Measurements from ENCODE around the gene ARPC1B.

GRCh38 chr7:99339595-99339994 is 34.9 kb upstream of the ARPC1B start:
- no peak for TF ChIP-seq CTCF (IDR thresholded peaks at IDR 0.05; ENCODE audit: low read length)
- TF ChIP-seq EZH2 (IDR thresholded peaks at IDR 0.05; ENCODE audit: borderline replicate concordance, low read length), result no peak

Measured in OCI-LY1 (cell line).